ENCODE data around the gene CDHR2. TPM values are rescaled to one million over a fixed set of nuclear protein-coding genes. Genes with fewer than 3 reads are reported as not detected.

The CDHR2 gene, protein sequence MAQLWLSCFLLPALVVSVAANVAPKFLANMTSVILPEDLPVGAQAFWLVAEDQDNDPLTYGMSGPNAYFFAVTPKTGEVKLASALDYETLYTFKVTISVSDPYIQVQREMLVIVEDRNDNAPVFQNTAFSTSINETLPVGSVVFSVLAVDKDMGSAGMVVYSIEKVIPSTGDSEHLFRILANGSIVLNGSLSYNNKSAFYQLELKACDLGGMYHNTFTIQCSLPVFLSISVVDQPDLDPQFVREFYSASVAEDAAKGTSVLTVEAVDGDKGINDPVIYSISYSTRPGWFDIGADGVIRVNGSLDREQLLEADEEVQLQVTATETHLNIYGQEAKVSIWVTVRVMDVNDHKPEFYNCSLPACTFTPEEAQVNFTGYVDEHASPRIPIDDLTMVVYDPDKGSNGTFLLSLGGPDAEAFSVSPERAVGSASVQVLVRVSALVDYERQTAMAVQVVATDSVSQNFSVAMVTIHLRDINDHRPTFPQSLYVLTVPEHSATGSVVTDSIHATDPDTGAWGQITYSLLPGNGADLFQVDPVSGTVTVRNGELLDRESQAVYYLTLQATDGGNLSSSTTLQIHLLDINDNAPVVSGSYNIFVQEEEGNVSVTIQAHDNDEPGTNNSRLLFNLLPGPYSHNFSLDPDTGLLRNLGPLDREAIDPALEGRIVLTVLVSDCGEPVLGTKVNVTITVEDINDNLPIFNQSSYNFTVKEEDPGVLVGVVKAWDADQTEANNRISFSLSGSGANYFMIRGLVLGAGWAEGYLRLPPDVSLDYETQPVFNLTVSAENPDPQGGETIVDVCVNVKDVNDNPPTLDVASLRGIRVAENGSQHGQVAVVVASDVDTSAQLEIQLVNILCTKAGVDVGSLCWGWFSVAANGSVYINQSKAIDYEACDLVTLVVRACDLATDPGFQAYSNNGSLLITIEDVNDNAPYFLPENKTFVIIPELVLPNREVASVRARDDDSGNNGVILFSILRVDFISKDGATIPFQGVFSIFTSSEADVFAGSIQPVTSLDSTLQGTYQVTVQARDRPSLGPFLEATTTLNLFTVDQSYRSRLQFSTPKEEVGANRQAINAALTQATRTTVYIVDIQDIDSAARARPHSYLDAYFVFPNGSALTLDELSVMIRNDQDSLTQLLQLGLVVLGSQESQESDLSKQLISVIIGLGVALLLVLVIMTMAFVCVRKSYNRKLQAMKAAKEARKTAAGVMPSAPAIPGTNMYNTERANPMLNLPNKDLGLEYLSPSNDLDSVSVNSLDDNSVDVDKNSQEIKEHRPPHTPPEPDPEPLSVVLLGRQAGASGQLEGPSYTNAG (N-terminal part only)
- total RNA-seq (2014; rRNA removed; shearing (Covaris generic)): not detected in 2 replicates
- polyA plus RNA-seq (2014; cell fraction: nucleus; rRNA removed): not detected in 2 replicates

DNA sequence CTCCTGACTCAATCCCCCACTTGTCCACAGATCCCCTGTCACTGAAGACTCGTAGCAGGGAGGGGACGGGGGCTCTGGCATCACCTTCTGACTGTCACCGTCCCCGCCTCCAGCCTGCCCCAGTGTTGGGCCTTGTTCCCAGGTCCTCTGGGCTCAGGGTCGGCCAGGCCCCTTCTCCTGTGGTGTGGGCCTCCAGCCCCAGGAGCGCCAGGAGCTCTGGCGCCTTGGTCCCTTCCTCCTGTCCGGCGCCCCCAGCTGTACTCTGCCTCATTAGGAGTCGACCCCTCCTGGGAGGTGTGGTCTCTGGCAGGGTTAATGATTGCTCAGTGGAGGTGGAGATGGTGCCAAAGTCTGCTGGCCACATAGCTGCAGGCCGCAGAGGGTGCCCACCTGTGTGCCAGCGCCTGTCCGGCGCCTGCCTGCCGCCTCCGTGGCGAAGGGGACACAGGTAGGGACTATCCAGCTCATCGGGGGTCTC, at the start of gene CDHR2:
Gene CDHR2, plus strand, starts transcription at position 376 of the 478 bp plus-strand sequence. CDS start 16,011 bp downstream, outside the sequence.
- no peak for DNase-seq (ENCODE audit: extremely low read depth, low read depth)

DNA sequence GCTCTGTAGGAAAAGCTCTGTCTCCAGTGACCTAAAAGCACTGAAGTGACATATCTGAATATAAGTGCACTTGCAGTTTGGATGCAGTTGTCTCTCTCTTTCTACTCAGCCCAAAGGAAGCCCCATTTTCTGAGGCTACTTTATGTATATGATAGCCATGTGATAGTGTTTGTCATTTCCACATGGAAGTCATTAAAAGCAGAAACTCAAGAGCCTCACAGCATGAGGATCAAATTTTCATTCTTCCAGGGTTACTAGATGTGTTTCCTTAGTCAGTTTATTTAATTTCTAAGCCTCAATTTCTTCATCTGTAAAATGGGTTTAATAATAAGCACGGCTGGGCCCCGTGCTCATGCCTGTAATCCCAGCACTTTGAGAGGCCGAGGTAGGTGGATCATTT, 48.6 kb upstream of the CDHR2 start:
- DNase-seq (ENCODE audit: extremely low read depth, low read depth): no peak

- no peak for DNase-seq (ENCODE audit: extremely low read depth, low read depth)
Observed at GRCh38 chr5:176501333-176501732, 47.8 kb upstream of the CDHR2 start.

- DNase-seq (ENCODE audit: extremely low read depth, low read depth): no peak
Observed at GRCh38 chr5:176503496-176503895, 45.6 kb upstream of the CDHR2 start.

- no peak for DNase-seq (ENCODE audit: extremely low read depth, low read depth)
Observed at GRCh38 chr5:176507911-176508310, 41.2 kb upstream of the CDHR2 start.

DNA sequence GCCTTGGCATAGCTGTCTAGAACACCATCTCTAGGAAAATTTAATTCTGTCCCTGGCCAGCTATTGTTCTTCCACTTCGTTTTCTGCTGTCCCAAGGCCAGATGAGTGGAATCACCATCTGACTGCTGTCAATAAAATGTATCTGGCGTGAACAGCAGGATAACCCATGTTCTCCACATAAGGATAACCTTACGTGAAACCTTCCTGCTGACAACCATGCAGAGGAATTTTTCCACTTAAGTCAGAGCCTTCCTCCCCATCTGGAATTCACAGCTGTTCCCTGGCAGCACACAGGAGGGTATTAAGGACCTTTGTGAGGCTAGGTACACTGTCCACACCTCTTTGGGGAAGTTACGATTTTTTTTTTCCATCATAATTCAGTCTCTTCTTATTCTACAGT, 40.5 kb upstream of the CDHR2 start:
- no peak for DNase-seq (ENCODE audit: extremely low read depth, low read depth)

DNA sequence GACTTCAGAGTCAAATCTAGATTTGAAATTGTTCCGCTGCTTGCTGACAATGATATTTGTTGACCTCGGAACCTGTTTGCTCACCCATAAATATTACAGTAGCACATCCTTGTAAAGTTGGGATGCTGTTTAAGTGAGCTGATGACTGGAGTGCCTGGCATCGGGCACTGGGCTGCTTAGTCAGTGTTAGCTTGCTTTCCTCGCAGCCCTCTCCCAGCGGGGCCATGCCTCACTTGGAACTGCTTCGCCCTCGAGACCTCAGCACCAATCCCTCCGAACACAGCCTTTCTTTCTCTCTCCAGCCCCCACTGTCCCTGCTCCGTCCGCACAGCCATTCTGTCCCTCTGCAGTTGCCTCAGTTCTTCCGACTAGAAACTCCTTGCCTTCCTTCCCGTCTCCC, 35.4 kb upstream of the CDHR2 start:
- DNase-seq (ENCODE audit: extremely low read depth, low read depth): no peak

GRCh38 chr5:176514244-176514950, 34.7 kb upstream of the CDHR2 start:
- DNase-seq (ENCODE audit: extremely low read depth, low read depth): no peak

GRCh38 chr5:176515396-176515795, 33.7 kb upstream of the CDHR2 start:
- DNase-seq (ENCODE audit: extremely low read depth, low read depth): no peak

DNA sequence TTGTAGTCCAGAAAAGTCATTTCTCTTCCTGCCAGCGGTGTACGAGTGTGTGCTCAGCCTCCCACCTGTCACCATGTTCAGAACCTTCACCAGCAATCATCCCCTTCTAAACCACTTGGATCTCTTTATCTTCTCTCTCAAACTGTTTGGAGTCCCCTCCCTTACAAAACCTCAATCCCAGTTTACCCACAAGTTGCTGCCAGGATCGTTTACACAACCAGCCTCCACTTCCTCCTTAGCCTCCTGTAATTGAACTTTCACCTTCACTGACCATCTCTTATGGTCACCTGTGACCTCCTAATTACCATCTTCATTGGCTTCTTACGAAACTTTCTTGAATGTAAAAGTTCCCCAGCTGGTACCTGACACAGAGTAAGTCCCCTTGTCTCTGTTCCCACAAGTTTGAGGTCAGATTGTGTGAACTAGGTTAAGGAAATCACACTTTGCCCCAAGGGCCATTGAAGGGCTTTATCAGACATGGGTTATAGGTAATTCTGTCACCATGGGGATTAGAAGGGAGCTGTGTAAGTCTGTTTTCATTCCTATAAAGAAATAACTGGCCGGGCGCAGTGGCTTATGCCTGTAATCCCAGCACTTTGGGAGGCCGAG, 32.0 kb upstream of the CDHR2 start:
- no peak for DNase-seq (ENCODE audit: extremely low read depth, low read depth)

DNA sequence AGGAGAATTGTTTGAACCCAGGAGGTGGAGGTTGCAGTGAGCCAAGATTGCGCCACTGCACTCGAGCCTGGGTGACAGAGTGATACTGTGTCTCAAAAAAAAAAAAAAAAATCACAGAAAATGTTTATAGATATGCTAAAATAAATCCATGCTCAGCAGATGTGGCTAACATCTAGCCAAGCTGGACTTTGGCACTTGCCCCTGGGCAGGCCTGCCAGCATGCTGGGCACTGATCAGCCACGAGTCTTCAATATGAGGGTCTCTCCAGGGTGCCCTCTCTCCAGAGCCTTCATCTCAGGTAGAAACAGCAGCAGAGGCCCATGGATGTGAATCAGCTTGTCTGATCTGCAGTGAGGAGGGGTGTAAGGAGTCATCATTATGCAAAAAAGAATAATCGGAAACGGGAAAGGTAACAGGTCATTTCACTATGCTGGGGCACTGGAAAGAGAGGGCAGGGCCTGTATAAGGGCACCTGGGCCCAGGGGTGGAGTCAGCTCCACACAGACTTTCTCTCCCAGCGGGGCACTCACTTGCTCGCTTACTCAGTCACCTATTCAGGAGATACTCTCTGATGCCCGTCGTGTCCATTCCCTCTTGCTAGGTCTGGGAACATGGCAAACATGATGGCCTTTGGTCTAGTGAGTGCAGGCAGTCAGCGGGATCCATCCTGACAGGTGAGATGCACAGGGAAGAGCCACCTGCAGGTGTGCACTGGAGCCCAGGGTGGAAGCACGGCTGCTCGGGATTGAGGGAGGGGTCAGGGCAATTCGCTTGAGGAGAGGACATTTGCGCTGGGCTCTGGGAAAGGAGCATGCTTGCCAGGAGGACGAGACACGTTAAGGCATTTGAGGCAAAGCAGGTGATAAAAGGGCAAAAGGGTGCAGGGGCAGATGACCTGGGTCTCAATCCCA, 29.1 kb upstream of the CDHR2 start:
- DNase-seq (ENCODE audit: extremely low read depth, low read depth): no peak

GRCh38 chr5:176521286-176521685, 27.9 kb upstream of the CDHR2 start:
- DNase-seq (ENCODE audit: extremely low read depth, low read depth): no peak

DNA sequence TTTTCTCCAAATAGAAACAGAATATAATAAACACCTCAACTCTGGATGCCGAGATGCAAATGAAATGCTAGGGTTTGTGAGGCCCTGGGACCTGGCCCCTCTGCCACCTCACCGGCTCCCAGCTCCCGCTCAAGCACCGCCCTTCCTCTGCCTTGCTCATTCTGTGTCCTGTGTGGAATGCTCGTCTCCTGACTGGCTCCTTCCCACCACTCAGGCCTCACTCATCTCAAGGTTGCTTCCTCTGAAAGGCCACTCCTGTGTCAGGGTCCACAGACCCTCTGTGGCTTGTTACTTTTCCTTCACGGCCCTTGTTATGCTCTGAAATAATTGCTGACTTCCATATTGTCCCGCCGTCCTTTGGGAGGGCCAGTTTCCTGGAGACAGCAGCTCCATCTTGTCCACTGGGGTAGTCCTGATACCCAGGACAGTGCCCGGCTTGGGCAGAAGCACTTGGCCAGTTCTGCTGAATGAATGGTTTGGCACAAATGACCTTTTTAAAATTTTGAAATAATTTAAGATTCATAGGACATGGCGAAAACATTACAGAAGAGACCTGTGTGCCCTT, 27.4 kb upstream of the CDHR2 start:
- no peak for DNase-seq (ENCODE audit: extremely low read depth, low read depth)

DNA sequence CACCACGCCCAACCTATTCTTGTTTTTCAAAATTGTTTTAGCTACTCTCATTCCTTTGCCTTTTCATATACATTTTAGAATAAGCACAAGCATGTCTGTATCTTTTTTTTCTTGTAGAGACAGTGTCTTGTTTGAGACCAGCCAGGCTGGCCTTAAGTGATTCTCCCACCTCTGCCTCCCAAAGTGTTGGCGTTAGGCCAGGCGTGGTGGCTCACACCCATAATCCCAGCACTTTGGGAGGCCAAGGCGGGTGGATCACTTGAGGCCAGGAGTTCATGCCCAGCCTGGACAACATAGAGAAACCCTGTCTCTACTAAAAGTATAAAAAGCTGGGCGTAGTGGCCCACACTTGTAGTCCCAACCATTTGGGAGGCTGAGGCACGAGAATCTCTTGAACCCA, 25.0 kb upstream of the CDHR2 start:
- no peak for DNase-seq (ENCODE audit: extremely low read depth, low read depth)

DNA sequence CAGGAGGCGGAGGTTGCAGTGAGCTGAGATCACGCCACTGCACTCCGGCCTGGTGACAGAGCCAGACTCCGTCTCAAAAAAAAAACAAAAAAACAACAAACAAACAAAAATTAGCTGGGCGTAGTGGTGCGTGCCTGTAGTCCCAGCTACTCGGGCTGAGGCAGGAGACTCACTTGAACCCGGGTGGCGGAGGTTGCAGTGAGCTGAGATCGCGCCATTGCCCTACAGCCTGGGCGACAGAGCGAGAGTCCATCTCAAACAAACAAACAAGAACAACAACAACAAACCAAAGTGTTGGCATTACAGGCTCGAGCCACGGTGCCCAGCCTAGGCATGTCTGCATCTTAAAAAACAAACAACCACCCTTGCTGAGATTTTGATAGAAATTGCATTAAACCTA, 24.2 kb upstream of the CDHR2 start:
- DNase-seq (ENCODE audit: extremely low read depth, low read depth): no peak

- DNase-seq (ENCODE audit: extremely low read depth, low read depth): no peak
Observed at GRCh38 chr5:176525677-176526076, 23.5 kb upstream of the CDHR2 start.

DNA sequence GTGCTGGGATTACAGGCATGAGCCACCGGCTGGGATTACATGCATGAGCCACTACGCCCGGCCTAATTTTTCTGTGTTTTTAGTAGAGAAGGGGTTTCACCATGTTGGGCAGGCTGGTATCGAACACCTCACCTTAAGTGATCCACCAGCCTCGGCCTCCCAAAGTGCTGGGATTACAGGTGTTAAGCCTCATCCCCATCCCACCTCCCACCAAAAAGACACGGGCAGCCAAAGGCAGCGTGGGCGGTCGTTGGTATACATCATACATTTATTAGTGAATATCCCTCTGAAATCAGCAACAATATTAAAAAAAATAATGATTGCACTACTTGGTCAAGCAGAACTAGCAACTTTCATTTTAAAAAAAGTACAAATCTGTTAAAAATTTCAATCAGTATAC, 22.7 kb upstream of the CDHR2 start:
- DNase-seq (ENCODE audit: extremely low read depth, low read depth): no peak
